Spleen (tissue), 13 donors: ENCODE data around the gene TTC14. TPM values are rescaled to one million over a fixed set of nuclear protein-coding genes. Genes with fewer than 3 reads are reported as not detected.

Source experiments
- DNase-seq: peaks from one replicate; pipeline ENCODE4 v3.0.0-alpha.2; 2020
- H3K27ac ChIP-seq, 8 donors: fragments of 200-600 bp; sonication (generic) in 7 of 8; 1 replicate in 4 of 8; 2 replicates in 4 of 8; pipeline versions ENCODE4 v1.5.0 to v1.8.0; 2016 to 2021; ENCODE audit warnings: inconsistent platforms in 4 of 8, mild to moderate bottlenecking in 4 of 8, moderate library complexity in 1 of 8
- H3K27me3 ChIP-seq, 7 donors: fragments of 200-600 bp; sonication (generic) in 6 of 7; replicated peaks in 1 of 7; 1 replicate in 4 of 7; 2 replicates in 3 of 7; pipeline versions ENCODE4 v1.5.0 to v1.8.0; 2016 to 2021; ENCODE audit warnings: inconsistent platforms in 3 of 7, mild to moderate bottlenecking in 1 of 7
- H3K36me3 ChIP-seq, 6 donors: fragments of 200-600 bp; sonication (generic) in 5 of 6; 1 replicate in 4 of 6; 2 replicates in 2 of 6; pipeline versions ENCODE4 v1.5.0 to v1.8.0; 2016 to 2021; ENCODE audit warnings: inconsistent platforms in 2 of 6
- H3K4me1 ChIP-seq, 6 donors: fragments of 200-600 bp; sonication (generic) in 5 of 6; 1 replicate in 3 of 6; 2 replicates in 3 of 6; pipeline versions ENCODE4 v1.5.0 to v1.8.0; 2016 to 2021; ENCODE audit warnings: inconsistent platforms in 3 of 6
- H3K4me3 ChIP-seq, 8 donors: fragments of 200-600 bp; sonication (generic) in 7 of 8; 1 replicate in 4 of 8; 2 replicates in 4 of 8; pipeline versions ENCODE4 v1.5.0 to v1.8.0; 2016 to 2021; ENCODE audit warnings: inconsistent platforms in 4 of 8, mild to moderate bottlenecking in 4 of 8, moderate library complexity in 2 of 8
- H3K9me3 ChIP-seq, 8 donors: fragments of 200-600 bp; sonication (generic) in 7 of 8; 1 replicate in 4 of 8; 2 replicates in 4 of 8; pipeline versions ENCODE4 v1.5.0 to v1.8.0; 2016 to 2021; ENCODE audit warnings: inconsistent platforms in 4 of 8
- POLR2A ChIP-seq, 3 donors: fragments of 450-650 bp; IDR thresholded peaks; one replicate each; pipeline ENCODE4 v1.5.1; 2017; ENCODE audit warnings: antibody characterized with exemption in 3 of 3, mild to moderate bottlenecking in 1 of 3
- POLR2AphosphoS5 ChIP-seq, 3 donors: sonication (generic); formaldehyde crosslinking; IDR thresholded peaks; one replicate each; pipeline ENCODE4 v1.5.1; 2017; ENCODE audit warnings: antibody characterized with exemption in 3 of 3
- WGBS, 5 donors: extraction: QIAGEN DNeasy Blood & Tissue Kit in 3 of 5; methylation state at CpG; one replicate each; pipeline versions ENCODE4 v1.1.5 to v1.1.7; 2013 to 2018; 5-methylcytosine and 5-hydroxymethylcytosine counted together
- intact Hi-C: fragments of 100-400 bp; cut with DNase I; formaldehyde crosslinking; loops from one replicate; pipeline ENCODE4 v1.15.0; 2023; ENCODE audit warnings: low total_unique reads
- long read RNA-seq, 2 donors: transcript quantifications; one replicate each; lab custom pipeline, GENCODE V29; 2026
- polyA plus RNA-seq, 3 donors: library from polyadenylated mRNA; stranded (reverse); fragments of 200-250 nt; gene quantifications; one replicate each; pipeline ENCODE4 v1.2.1, GENCODE V29; 2013
- total RNA-seq, 7 donors: library from RNA; depleted of rRNA in 3 of 7; stranded (reverse); fragments of >200 nt in 3 of 7; fragmentation: NEBNext Ultra II Directional in 4 of 7; extraction: Animal tissue kit (Norgen Biotek cat#: 25700) in 4 of 7; gene quantifications; one replicate each; pipeline versions ENCODE4 v1.1.0 to v1.2.1, GENCODE V29; 2016 to 2021
- TF ChIP-seq, protein P1 (sequence below), 11 experiments: fragments of 200-600 bp in 7 of 11; fragments of 450-650 bp in 4 of 11; sonication (generic) in 4 of 11; IDR thresholded peaks in 8 of 11; conservative IDR thresholded peaks in 3 of 11; 1 replicate in 7 of 11; 2 replicates in 4 of 11; pipeline versions ENCODE4 v1.4.0 to v1.8.0; 2016 to 2021; ENCODE audit warnings: antibody characterized with exemption in 11 of 11, inconsistent platforms in 4 of 11, mild to moderate bottlenecking in 1 of 11
- donor health status: healthy with polysubstance abuse.
- donor health status: DM: no; HTN: no; CAD: no; lungs with moderate emphysema.
- donor health status: DM: no; HTN: no; CAD: no.
- donor health status: Bipolar disorder and iron deficiency.
- donor health status: healthy.
- donor health status: DM: no; HTN: no; CAD: no.
- donor health status: DM: yes; HTN: yes; CAD: no.

TTC14 gene, protein sequence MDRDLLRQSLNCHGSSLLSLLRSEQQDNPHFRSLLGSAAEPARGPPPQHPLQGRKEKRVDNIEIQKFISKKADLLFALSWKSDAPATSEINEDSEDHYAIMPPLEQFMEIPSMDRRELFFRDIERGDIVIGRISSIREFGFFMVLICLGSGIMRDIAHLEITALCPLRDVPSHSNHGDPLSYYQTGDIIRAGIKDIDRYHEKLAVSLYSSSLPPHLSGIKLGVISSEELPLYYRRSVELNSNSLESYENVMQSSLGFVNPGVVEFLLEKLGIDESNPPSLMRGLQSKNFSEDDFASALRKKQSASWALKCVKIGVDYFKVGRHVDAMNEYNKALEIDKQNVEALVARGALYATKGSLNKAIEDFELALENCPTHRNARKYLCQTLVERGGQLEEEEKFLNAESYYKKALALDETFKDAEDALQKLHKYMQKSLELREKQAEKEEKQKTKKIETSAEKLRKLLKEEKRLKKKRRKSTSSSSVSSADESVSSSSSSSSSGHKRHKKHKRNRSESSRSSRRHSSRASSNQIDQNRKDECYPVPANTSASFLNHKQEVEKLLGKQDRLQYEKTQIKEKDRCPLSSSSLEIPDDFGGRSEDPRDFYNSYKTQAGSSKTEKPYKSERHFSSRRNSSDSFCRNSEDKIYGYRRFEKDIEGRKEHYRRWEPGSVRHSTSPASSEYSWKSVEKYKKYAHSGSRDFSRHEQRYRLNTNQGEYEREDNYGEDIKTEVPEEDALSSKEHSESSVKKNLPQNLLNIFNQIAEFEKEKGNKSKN
- 100 to 1,000 TPM in 1 of 7 donors, 10 to 100 TPM in 6; 60.5 to 101 (median 73.1) TPM for total RNA-seq
- polyA plus RNA-seq: 10 to 100 TPM; 23.8 to 30.1 (median 28.2) TPM
- long read RNA-seq, donor 1, full-length matches to known transcripts: 8 of 8 reads
- long read RNA-seq, donor 1, partial matches to known transcripts: 0 of 8 reads
- long read RNA-seq, donor 1, other reads (novel, unspliced or antisense): 0 of 8 reads
- long read RNA-seq, donor 2, full-length matches to known transcripts: 6 of 6 reads
- long read RNA-seq, donor 2, partial matches to known transcripts: 0 of 6 reads
- long read RNA-seq, donor 2, other reads (novel, unspliced or antisense): 0 of 6 reads

DNA sequence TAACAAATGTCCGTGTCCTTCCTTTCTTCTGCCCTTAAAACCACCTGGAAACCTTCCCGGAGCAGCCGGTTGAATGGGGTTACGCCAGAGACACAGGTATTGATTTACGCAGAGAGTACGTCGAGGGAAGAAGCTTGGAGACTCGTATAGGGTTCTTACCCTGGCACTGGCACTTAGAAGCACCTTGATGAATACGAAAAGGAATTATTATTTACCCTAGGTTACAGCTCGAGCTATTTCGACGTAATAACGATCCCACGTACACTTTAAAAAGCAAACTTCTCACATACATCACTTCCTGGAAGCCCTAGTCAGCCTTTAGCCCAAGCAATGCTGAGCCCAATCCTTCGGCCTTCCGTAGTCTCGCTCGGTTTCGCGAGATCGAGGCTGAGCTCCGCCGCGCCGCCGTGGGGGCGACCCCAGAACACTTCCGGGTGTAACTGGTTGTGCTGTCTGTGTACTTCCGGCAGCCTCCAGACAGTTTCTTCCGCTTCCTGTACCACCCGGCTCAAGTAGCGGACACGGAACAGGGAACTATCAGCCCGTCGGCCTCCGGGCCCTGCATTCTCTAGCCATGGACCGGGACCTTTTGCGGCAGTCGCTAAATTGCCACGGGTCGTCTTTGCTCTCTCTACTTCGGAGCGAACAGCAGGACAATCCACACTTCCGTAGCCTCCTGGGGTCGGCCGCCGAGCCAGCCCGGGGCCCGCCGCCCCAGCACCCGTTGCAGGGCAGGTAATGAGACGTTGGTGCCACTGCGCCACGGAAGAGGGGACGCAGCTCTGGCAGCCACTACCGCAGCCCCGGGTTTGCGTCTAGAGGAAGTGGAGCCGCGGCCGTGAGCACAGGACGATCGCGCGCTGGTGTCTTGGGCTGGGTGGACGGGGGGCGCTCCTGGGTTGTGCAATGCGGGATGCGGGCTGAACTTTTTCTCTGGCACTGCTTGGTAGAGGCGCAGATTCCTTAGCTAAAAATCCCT is at the start of gene TTC14:
TTC14 (plus strand) TSS at position 476 of the 979 bp plus-strand sequence; CDS start at position 575, 99 bp downstream.
- TF ChIP-seq POLR2A (IDR thresholded peaks at IDR 0.05): peak in 2 of 3 donors; percentile 31 to 36
- TF ChIP-seq POLR2AphosphoS5 (IDR thresholded peaks at IDR 0.05): peak; percentile 92
- TF ChIP-seq, protein P1, sequence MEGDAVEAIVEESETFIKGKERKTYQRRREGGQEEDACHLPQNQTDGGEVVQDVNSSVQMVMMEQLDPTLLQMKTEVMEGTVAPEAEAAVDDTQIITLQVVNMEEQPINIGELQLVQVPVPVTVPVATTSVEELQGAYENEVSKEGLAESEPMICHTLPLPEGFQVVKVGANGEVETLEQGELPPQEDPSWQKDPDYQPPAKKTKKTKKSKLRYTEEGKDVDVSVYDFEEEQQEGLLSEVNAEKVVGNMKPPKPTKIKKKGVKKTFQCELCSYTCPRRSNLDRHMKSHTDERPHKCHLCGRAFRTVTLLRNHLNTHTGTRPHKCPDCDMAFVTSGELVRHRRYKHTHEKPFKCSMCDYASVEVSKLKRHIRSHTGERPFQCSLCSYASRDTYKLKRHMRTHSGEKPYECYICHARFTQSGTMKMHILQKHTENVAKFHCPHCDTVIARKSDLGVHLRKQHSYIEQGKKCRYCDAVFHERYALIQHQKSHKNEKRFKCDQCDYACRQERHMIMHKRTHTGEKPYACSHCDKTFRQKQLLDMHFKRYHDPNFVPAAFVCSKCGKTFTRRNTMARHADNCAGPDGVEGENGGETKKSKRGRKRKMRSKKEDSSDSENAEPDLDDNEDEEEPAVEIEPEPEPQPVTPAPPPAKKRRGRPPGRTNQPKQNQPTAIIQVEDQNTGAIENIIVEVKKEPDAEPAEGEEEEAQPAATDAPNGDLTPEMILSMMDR (IDR thresholded peaks at IDR 0.05 in 8 of 11, conservative IDR thresholded peaks at IDR 0.05 in 3 of 11): peak in 3 of 11 experiments; percentile 17 to 45 (median 24)
- WGBS, 5 donors: 5 to 12% (median 8%) methylated on average over 41 to 70 of the region's 70 CpGs
- intact Hi-C loops: no loop called here
- H3K4me1 ChIP-seq: peaks cover 11 to 35% (median 25%) of the 10 kb centered on the region in 6 donors
- H3K9me3 ChIP-seq: peaks cover 0 to 14% (median 0%) of the 10 kb centered on the region in 8 donors
- H3K36me3 ChIP-seq: peaks cover 3 to 38% (median 32%) of the 10 kb centered on the region in 6 donors
- no peaks in the 10 kb centered on the region for H3K27me3 ChIP-seq
- H3K4me3 ChIP-seq: peak within 1 kb of the TSS; percentile 53 to 92 (median 78)
- peak within 1 kb of the TSS; percentile 68 to 97 (median 92) for H3K27ac ChIP-seq
- DNase-seq: peak; percentile 97

DNA sequence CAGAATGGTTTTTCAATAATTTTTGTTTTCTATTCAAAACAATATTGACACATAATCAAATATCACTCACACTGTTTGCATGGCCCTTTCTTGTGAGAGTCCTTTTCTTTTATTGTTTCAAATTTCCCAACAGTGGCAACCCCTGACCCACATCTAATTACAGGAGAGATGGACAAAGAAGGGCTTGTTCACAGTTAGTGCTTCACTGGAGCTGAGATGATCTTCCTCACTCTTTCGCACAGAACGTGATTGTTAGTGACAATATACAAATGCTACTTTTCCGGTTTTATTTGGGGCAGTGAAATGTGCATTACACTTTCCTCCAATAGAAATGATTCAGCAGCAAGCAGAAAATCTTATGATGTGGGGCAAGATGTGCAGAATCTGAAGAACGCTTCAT is 38.6 kb upstream of the TTC14 start:
- no peaks in the 10 kb centered on the region for H3K36me3 ChIP-seq
- intact Hi-C loops: no loop called here
- no peak overlapping the region for H3K27ac ChIP-seq
- TF ChIP-seq, protein P1 (IDR thresholded peaks at IDR 0.05 in 8 of 11, conservative IDR thresholded peaks at IDR 0.05 in 3 of 11): no peak
- TF ChIP-seq POLR2A (IDR thresholded peaks at IDR 0.05) (no peak), POLR2AphosphoS5 (IDR thresholded peaks at IDR 0.05) (no peak)
- H3K4me3 ChIP-seq: no peak overlapping the region
- no peaks in the 10 kb centered on the region for H3K4me1 ChIP-seq
- no peaks in the 10 kb centered on the region for H3K27me3 ChIP-seq
- H3K9me3 ChIP-seq: peaks cover 0 to 26% (median 11%) of the 10 kb centered on the region in 8 donors
- DNase-seq: no peak
- WGBS, 5 donors: 84 to 92% (median 89%) methylated on average over 4 of the region's 4 CpGs

DNA sequence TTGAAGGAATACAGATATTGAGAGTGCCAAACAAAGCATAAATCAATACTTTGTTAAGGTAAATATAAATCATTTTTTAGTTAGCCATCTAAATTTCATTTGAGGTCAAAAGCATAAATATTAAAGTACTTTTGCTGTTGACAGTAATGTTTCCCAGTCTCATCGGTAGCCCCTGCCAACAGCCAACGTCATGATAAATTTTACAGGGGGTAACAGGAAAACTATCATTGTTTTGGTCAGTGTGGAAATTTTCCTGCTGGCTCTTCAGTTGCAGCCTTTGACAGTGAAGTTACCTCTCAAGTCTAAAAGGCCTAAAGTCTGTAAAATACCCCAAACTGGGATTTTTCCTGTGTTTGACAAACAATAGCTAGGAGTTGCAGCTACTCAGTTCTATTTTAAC is 37.3 kb upstream of the TTC14 start:
- Histone ChIP-seq H3K27me3 (peaks cover 0 to 5% (median 0%) of the 10 kb centered on the region in 7 donors), H3K9me3 (peaks cover 0 to 13% (median 7%) of the 10 kb centered on the region in 8 donors), H3K4me3 (no peak overlapping the region), H3K36me3 (no peaks in the 10 kb centered on the region), H3K4me1 (no peaks in the 10 kb centered on the region), H3K27ac (no peak overlapping the region)
- WGBS, 5 donors: 65 to 75% (median 71%) methylated on average over 2 of the region's 2 CpGs
- intact Hi-C loops: no loop called here
- no peak for TF ChIP-seq POLR2AphosphoS5 (IDR thresholded peaks at IDR 0.05)
- TF ChIP-seq POLR2A (IDR thresholded peaks at IDR 0.05): no peak
- TF ChIP-seq, protein P1 (IDR thresholded peaks at IDR 0.05 in 8 of 11, conservative IDR thresholded peaks at IDR 0.05 in 3 of 11): no peak
- no peak for DNase-seq
